HEK293 (cell line): Measurements from ENCODE around the gene TMEM45B.

Source experiments
- CTCF ChIP-seq: fragments of 450-650 bp; formaldehyde crosslinking; IDR thresholded peaks from 2 replicates; pipeline ENCODE4 v1.5.1; 2016; ENCODE audit warnings: missing biosample characterization, missing genetic modification characterization
- REST ChIP-seq: fragments of 450-650 bp; formaldehyde crosslinking; IDR thresholded peaks from 2 replicates; pipeline ENCODE4 v1.5.1; 2016; ENCODE audit warnings: missing biosample characterization, missing genetic modification characterization
- YY1 ChIP-seq: fragments of 450-650 bp; formaldehyde crosslinking; IDR thresholded peaks from 2 replicates; pipeline ENCODE4 v1.5.1; 2018; ENCODE audit warnings: missing biosample characterization, missing genetic modification characterization
- ZBTB26 ChIP-seq: fragments of 450-650 bp; formaldehyde crosslinking; optimal IDR thresholded peaks from 2 replicates; pipeline ENCODE3; 2016; ENCODE audit warnings: missing biosample characterization, mild to moderate bottlenecking, missing genetic modification characterization
- ZNF157 ChIP-seq: fragments of 450-650 bp; formaldehyde crosslinking; IDR thresholded peaks from 2 replicates; pipeline ENCODE4 v1.5.1; 2016; ENCODE audit warnings: missing biosample characterization, missing genetic modification characterization
- ZNF274 ChIP-seq, 2 experiments: fragments of 200-500 bp in 1 of 2; fragments of 450-650 bp in 1 of 2; sonication (Bioruptor generic) in 1 of 2; formaldehyde crosslinking in 1 of 2; IDR thresholded peaks; 2 replicates each; pipeline versions ENCODE4 v1.5.1 to v1.6.1; 2014 to 2016; ENCODE audit warnings: borderline replicate concordance in 1 of 2, inconsistent platforms in 1 of 2, low read length in 1 of 2, missing biosample characterization in 1 of 2, missing genetic modification characterization in 1 of 2
- ZNF391 ChIP-seq: fragments of 450-650 bp; formaldehyde crosslinking; IDR thresholded peaks from 2 replicates; pipeline ENCODE4 v1.5.1; 2016; ENCODE audit warnings: low read depth, missing biosample characterization, missing genetic modification characterization, borderline replicate concordance
- ZNF639 ChIP-seq: fragments of 450-650 bp; formaldehyde crosslinking; IDR thresholded peaks from 2 replicates; pipeline ENCODE4 v1.5.1; 2016; ENCODE audit warnings: missing biosample characterization, missing genetic modification characterization
- ZNF791 ChIP-seq: fragments of 450-650 bp; formaldehyde crosslinking; IDR thresholded peaks from 2 replicates; pipeline ENCODE4 v1.5.1; 2016; ENCODE audit warnings: missing biosample characterization, missing genetic modification characterization
- ZSCAN30 ChIP-seq: fragments of 450-650 bp; IDR thresholded peaks from 2 replicates; pipeline ENCODE4 v1.5.1; 2018; ENCODE audit warnings: missing biosample characterization, mild to moderate bottlenecking, missing genetic modification characterization, moderate library complexity

- no peak for TF ChIP-seq CTCF (tag by site-specific recombination)
- TF ChIP-seq ZSCAN30 (tag by site-specific recombination), result no peak
- no peak for TF ChIP-seq ZNF391
- no peak for TF ChIP-seq YY1 (tag by site-specific recombination)
- TF ChIP-seq ZNF791, result no peak
- TF ChIP-seq ZNF639, result no peak
- TF ChIP-seq ZBTB26 (tag by site-specific recombination), result no peak
- no peak for TF ChIP-seq ZNF157 (tag by site-specific recombination)
- no peak for TF ChIP-seq ZNF274 (IDR thresholded peaks at IDR 0.05; ENCODE audit: low read length)
- no peak for TF ChIP-seq ZNF274 (tag by site-specific recombination; IDR thresholded peaks at IDR 0.05; ENCODE audit: borderline replicate concordance)
- TF ChIP-seq REST (tag by site-specific recombination), result no peak
These were observed 26.5 kb downstream of the TMEM45B start for GRCh38 chr11:129842138-129842537.
